ENCODE measurements around the gene CDK2AP2. TPM values are rescaled to one million over a fixed set of nuclear protein-coding genes. Genes with fewer than 3 reads are reported as not detected.
"Not testable (repeated sequence)": the region's sequence is repeated elsewhere in the genome, so short reads cannot be mapped to it uniquely, and the experiment has no call there.

The CDK2AP2 gene, protein sequence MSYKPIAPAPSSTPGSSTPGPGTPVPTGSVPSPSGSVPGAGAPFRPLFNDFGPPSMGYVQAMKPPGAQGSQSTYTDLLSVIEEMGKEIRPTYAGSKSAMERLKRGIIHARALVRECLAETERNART
- total RNA-seq = 15.3 and 18.7 TPM in 2 replicates

GRCh38 chr11:67507864-67508485 lies at the start of gene CDK2AP2:
TSS of gene CDK2AP2 (minus strand) at chr11:67508162. CDS start at chr11:67508082, 80 bp downstream.
- peak; percentile 99 to 100 for DNase-seq (ENCODE audit: low read depth in 2 of 2)

- no peak for DNase-seq (ENCODE audit: low read depth in 2 of 2)
These were observed 48.3 kb upstream of the CDK2AP2 start for GRCh38 chr11:67556244-67556643.

- DNase-seq (ENCODE audit: low read depth in 2 of 2) = not testable (repeated sequence)
These were observed 43.7 kb upstream of the CDK2AP2 start for GRCh38 chr11:67551697-67552096.

- DNase-seq (ENCODE audit: low read depth in 2 of 2) = no peak
These were observed 43.2 kb upstream of the CDK2AP2 start for GRCh38 chr11:67551127-67551526.

DNA sequence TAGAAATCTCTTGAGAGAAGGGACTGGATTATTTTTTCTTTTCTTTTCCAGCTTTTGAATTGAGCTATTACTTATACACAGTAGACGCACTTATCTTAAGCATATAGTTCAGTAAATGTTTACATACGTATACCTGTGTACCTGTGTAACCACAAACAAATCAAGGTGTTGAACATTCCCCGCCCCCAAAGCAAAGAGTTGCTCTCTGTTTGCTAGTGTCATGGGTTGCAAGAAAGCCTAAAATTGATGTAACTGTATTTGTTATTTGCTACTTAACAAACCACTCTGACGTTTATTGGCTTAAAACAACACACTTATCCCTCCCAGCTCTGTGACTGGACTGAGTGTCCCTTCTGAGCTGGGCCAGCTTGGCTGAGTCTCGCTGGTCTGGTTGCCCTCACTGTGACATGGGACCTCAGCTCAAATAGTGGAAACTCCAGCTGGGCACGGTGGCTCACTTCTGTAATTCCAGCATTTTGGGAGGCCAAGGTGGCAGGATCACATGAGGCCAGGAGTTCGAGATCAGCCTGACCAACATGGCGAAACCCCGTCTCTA lies 40.7 kb upstream of the CDK2AP2 start:
- no peak for DNase-seq (ENCODE audit: low read depth in 2 of 2)

GRCh38 chr11:67548112-67548511 lies 40.1 kb upstream of the CDK2AP2 start:
- DNase-seq (ENCODE audit: low read depth in 2 of 2) = not testable (repeated sequence)

GRCh38 chr11:67545280-67545679 lies 37.3 kb upstream of the CDK2AP2 start:
- DNase-seq (ENCODE audit: low read depth in 2 of 2) = no peak

DNA sequence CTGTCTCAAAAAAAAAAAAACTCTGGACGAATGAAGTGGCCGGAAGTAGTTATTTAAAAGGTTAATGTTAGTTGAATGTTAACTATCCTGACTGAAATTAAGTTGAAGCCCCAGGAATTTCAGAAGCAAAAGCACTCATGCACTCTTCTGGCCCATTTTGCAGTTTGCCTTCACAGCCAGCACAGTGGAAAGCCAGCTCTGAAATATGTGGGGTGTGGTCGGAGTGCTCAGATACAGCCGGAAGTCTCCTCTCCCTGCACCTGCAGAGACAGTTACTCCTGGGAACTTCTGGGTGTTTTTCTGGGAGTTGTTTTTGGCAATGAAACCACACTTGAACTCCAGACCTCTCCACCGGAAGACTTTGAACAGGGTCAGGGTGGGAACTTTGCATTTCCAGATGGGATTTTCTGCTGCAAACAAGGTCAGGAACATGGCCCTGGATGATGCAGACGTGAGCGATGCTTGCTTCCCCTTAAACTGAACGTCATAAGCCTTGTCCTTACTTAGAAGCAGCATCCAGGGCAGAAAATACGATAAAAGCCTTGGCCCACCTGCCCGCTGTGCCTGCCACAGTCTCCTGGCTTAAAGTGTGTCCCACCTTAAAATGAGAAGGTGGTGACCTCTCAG lies 36.8 kb upstream of the CDK2AP2 start:
- DNase-seq (ENCODE audit: low read depth in 2 of 2) = no peak

DNA sequence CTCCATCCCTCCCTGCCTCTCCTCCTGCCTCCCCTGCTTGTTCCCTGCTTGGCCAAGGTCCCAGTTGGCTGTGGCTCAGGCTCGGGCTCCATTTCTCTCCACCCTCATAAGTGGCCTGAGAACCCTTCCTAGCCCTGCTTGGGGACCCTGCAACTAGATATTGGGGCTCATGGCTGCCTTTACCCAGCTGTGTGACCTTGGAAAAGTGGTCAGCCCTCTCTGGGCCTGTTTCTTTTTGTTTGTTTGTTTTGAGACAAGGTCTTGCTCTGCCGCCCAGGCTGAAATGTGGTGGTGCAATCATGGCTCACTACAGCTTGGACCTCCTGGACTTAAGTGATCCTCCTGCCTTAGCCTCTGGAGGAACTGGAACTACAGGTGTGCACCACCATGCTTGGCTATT lies 35.6 kb upstream of the CDK2AP2 start:
- DNase-seq (ENCODE audit: low read depth in 2 of 2) = no peak

DNA sequence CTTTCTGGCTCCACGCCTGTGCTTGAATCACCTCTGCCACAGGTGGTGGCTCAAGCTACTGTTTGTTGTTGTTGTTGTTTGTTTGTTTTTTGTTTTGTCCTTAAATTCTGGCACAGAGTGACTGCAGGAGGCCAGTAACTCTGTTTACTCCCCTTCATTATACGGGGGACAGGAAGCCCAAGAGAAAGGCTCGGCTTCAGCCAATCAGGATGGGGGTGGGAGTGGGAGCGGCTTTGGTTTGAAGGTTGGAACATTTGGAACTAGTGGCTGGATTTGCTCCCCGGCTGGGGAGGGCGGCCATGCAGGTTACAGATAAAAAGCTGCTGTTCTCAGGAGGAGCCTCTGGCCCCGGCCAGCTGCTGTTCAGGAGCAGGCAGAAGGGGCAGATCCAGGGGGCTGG lies 35.0 kb upstream of the CDK2AP2 start:
- DNase-seq (ENCODE audit: low read depth in 2 of 2) = no peak

GRCh38 chr11:67542169-67542568 lies 34.2 kb upstream of the CDK2AP2 start:
- DNase-seq (ENCODE audit: low read depth in 2 of 2) = no peak

GRCh38 chr11:67541198-67541597 lies 33.2 kb upstream of the CDK2AP2 start:
- no peak for DNase-seq (ENCODE audit: low read depth in 2 of 2)

GRCh38 chr11:67539550-67539949 lies 31.6 kb upstream of the CDK2AP2 start:
- no peak for DNase-seq (ENCODE audit: low read depth in 2 of 2)

GRCh38 chr11:67538823-67539505 lies 31.0 kb upstream of the CDK2AP2 start:
- DNase-seq (ENCODE audit: low read depth in 2 of 2) = no peak

DNA sequence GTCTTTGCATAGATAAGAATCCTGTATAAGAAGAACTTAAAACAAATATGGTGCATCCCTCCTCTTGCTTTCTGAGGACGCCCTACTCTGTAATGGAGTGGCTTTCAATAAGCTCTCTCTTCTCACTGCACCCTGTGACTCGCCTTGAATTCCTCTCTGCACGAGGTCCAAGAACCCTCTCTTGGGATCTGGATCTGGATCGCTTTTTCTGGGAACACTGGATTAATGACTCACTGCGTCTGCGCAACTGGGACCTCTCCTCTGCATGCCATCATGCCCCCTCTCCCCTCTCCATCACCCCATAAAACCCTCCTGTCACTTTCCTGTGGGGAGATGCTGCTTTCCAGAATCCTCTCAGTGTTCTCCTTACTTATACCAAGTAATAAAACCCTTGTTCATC lies 30.3 kb upstream of the CDK2AP2 start:
- no peak for DNase-seq (ENCODE audit: low read depth in 2 of 2)

DNA sequence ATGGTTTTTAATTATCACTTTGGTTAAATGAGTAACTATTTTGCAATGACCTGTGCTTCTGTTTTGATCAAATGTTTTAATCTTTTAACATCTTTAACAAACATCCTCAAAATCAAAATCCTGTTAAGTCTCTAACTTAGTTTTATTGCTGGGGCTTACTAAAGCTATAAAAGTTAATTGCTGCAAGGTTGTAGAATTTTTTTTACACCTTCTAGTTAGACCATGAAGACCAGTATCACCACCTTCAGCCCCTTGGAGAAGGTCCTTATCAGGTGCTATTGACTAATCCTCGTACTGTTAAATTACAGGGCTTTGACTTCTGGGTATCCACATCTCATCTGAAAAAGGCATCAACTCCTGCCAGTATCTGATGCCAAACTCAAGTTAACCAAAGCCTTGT lies 27.6 kb upstream of the CDK2AP2 start:
- no peak for DNase-seq (ENCODE audit: low read depth in 2 of 2)

DNA sequence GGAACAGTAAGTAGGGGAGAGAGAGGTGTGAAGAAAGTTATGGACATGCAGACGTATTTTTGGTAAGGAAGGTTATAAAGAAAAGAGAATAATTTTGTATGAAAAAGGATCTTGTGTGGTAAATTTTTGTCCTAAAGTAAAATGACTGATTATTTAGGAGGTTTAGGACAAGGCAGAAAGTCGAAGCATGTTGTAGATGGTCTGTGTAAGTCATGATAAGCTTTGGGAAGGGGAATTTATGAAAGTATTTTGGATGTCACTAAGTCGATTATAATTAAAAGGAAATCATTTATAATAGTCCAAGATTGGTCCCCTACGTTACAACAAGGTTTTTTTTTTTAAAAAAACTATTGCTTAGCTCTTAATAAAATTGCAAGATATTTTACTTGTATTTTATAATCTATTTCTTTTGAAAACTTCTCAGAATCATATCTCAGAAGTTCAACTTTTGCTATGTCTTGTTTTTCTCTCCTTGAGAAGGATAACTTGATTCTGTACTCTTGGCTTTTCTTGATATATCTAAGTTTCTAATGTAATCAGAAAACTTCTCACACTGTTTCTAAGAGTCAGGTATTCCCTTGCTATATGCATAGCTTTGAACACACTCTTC lies 26.2 kb upstream of the CDK2AP2 start:
- DNase-seq (ENCODE audit: low read depth in 2 of 2) = no peak

GRCh38 chr11:67532889-67533288 lies 24.9 kb upstream of the CDK2AP2 start:
- no peak for DNase-seq (ENCODE audit: low read depth in 2 of 2)

DNA sequence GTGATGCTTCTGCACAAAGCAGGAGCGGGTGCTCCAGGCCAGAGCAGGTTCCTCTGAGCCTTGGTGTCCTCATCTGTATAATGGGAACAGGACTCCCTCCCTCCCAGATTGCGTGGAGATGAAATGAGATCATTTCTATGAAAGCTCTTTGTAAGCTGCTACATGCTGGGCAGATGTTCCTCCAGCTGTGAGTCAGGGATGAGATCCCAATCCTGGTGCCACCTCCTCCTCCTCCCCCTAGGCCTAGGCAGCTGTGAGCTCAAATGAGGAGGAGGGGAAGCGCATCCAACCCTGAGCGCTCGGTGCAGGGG lies 22.3 kb upstream of the CDK2AP2 start:
- DNase-seq (ENCODE audit: low read depth in 2 of 2) = no peak

DNA sequence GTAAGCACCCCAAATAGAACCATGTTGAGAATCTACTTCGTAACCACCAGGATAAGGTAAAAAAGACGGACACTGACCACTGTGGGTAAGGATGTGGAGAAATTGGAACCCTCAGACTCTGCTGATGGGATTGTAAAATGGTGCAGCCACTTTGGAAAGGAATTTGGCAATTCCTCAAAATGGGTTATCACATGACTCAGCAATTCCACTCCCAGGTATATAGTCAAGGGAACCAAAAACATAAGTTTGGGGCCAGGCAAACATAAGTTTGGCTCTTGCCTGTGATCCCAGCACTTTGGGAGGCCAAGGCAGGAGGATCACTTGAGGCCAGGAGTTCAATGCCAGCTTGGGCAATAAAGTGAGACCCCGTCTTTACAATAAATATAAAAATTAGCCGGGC lies 20.4 kb upstream of the CDK2AP2 start:
- no peak for DNase-seq (ENCODE audit: low read depth in 2 of 2)

GRCh38 chr11:67525275-67525976 lies 17.5 kb upstream of the CDK2AP2 start:
- DNase-seq (ENCODE audit: low read depth in 2 of 2) = no peak

DNA sequence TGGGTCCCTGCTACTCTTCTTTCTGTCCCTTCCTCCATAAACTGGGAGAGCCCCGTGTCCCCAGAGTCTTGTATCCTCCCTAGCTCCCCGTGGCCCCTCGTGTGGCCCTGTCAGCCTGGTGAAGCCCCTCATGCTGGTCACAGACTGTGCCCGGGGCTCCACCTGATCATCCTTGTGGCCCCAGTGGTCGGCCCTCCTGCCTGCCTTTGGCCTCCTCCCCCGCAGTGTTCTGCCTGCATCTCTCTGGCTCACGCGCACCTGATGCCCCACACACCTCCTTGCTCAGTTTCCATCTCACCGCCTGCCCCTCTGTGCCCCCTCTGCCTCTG lies 16.5 kb upstream of the CDK2AP2 start:
- no peak for DNase-seq (ENCODE audit: low read depth in 2 of 2)

Data from dermis microvascular lymphatic vessel endothelial cell (primary cell).